ENCODE measurements around the gene DNASE1L1.

Gene DNASE1L1

DNA sequence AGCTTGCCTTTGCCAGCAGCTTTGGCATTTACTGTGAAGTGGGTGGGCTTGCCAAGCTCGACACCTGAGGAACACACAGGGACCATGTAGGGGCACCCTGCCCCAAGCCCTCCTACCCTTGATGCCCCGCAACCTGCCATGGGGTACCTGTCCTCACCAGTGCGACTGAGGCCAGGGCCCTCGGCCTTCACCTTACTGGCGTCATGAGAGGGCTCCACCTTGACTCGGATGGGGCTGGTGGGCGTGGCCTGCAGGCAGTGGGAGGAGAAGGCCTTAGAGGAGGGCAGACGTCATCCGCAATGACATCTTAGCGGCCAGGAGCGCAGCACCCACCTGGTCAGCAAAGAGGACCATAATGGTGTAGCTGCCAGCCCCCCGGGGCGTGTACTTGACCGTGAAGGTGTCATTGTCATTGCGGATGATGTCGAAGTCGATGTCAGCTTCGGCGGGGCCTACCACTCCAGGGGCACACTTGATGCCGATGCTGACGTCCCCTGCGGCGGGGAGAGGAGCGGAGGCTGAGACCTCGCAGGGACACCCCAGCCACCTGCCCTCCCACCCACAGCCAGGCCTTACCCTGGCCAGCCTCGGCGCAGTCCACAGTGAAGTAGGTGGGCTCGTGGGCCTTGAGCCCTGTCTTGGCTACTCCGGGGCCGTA is 46.8 kb downstream of the DNASE1L1 start:
- no peak overlapping the region for H4K91ac ChIP-seq (ENCODE audit: low read depth, low read length, poor library complexity)
- H3K23ac ChIP-seq (ENCODE audit: low read depth, low read length, poor library complexity), result no peak overlapping the region
- no peaks in the 10 kb centered on the region for H3K27me3 ChIP-seq (ENCODE audit: control insufficient read depth in 3 of 3, insufficient read depth in 3 of 3, low read depth in 1 of 3, low read length in 3 of 3)
- H3K4me2 ChIP-seq (ENCODE audit: insufficient read depth, low read length, poor library complexity, severe bottlenecking), result no peak overlapping the region
- H3K36me3 ChIP-seq (replicated peaks in 1 of 2; ENCODE audit: control insufficient read depth in 2 of 2, insufficient read depth in 2 of 2, low read length in 2 of 2), result peaks cover 84 to 97% of the 10 kb centered on the region in 2 donors
- H3K9ac ChIP-seq (ENCODE audit: low read depth, low read length, poor library complexity), result no peak overlapping the region
- H4K8ac ChIP-seq (ENCODE audit: low read depth, low read length), result no peak overlapping the region
- no peak for DNase-seq (ENCODE audit: low spot score)
- H3K4me3 ChIP-seq (ENCODE audit: low read length in 2 of 2), result no peak overlapping the region
- no peak overlapping the region for H2AK5ac ChIP-seq (ENCODE audit: low read depth, low read length)
- no peak overlapping the region for H2AFZ ChIP-seq (ENCODE audit: low read length)
- H3K9me3 ChIP-seq (replicated peaks in 1 of 2; ENCODE audit: control insufficient read depth in 2 of 2, insufficient read depth in 1 of 2, low read depth in 1 of 2, low read length in 2 of 2), result no peaks in the 10 kb centered on the region
- WGBS, 2 donors (ENCODE audit: extremely low coverage in 2 of 2, insufficient read length in 2 of 2, insufficient replicate concordance in 1 of 2), result no CpG with 5 or more reads among the region's 30 CpGs
- peaks cover 39% of the 10 kb centered on the region for H3K79me1 ChIP-seq (ENCODE audit: low read depth, low read length)
- H2BK120ac ChIP-seq (ENCODE audit: low read depth, low read length), result no peak overlapping the region
- no peak overlapping the region for H2BK12ac ChIP-seq (ENCODE audit: low read length)
- H2BK15ac ChIP-seq (ENCODE audit: low read length), result no peak overlapping the region
- no peaks in the 10 kb centered on the region for H3K4me1 ChIP-seq (ENCODE audit: control insufficient read depth in 2 of 2, insufficient read depth in 1 of 2, low read depth in 1 of 2, low read length in 2 of 2)
- no peak overlapping the region for H3K14ac ChIP-seq (ENCODE audit: low read length)
- no peak overlapping the region for H2BK5ac ChIP-seq (ENCODE audit: low read length)
- H3K27ac ChIP-seq (replicated peaks; ENCODE audit: low read length), result no peak overlapping the region
- no peak overlapping the region for H3K18ac ChIP-seq (ENCODE audit: low read length)
- no peak overlapping the region for H3K4ac ChIP-seq (ENCODE audit: low read length)

DNA sequence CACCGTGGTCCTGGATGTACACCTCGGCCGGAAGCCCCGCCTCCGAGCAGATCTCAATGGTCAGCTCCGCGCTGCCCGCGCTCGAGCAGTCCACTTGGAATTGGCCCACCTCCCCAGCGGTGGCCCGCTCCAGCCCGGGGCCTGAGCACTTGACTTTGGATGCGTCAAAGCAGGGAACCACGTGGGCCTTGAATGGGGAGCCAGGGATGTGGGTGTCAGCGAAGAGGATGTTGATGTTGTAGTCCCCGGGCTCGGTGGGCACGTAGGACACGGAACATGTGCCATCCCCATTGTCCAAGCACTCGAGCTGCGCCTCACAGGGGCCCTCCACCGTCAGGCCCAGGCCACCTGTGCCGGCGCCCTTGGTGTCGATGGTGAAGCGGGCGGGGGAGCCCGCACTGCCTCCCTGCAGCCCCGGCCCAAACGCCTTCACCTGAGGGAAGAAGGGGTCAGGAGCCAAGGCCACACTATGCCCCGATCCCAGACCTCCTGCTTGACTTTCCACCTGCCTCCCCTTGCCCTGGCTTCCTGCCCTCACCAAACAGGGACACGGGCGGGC is 48.8 kb downstream of the DNASE1L1 start:
- H2AFZ ChIP-seq (ENCODE audit: low read length), result no peak overlapping the region
- H3K4me2 ChIP-seq (ENCODE audit: insufficient read depth, low read length, poor library complexity, severe bottlenecking), result no peak overlapping the region
- H3K4me3 ChIP-seq (ENCODE audit: low read length in 2 of 2), result no peak overlapping the region
- no peak overlapping the region for H3K18ac ChIP-seq (ENCODE audit: low read length)
- no peak overlapping the region for H2AK5ac ChIP-seq (ENCODE audit: low read depth, low read length)
- DNase-seq (ENCODE audit: low spot score), result no peak
- H3K36me3 ChIP-seq (replicated peaks in 1 of 2; ENCODE audit: control insufficient read depth in 2 of 2, insufficient read depth in 2 of 2, low read length in 2 of 2), result peaks cover 75 to 97% of the 10 kb centered on the region in 2 donors
- no peaks in the 10 kb centered on the region for H3K9me3 ChIP-seq (replicated peaks in 1 of 2; ENCODE audit: control insufficient read depth in 2 of 2, insufficient read depth in 1 of 2, low read depth in 1 of 2, low read length in 2 of 2)
- no peak overlapping the region for H2BK5ac ChIP-seq (ENCODE audit: low read length)
- H3K9ac ChIP-seq (ENCODE audit: low read depth, low read length, poor library complexity), result no peak overlapping the region
- H3K79me1 ChIP-seq (ENCODE audit: low read depth, low read length), result peaks cover 35% of the 10 kb centered on the region
- no peak overlapping the region for H3K27ac ChIP-seq (replicated peaks; ENCODE audit: low read length)
- H2BK15ac ChIP-seq (ENCODE audit: low read length), result no peak overlapping the region
- no peak overlapping the region for H2BK120ac ChIP-seq (ENCODE audit: low read depth, low read length)
- H3K23ac ChIP-seq (ENCODE audit: low read depth, low read length, poor library complexity), result no peak overlapping the region
- H3K14ac ChIP-seq (ENCODE audit: low read length), result no peak overlapping the region
- H3K4ac ChIP-seq (ENCODE audit: low read length), result no peak overlapping the region
- H3K4me1 ChIP-seq (ENCODE audit: control insufficient read depth in 2 of 2, insufficient read depth in 1 of 2, low read depth in 1 of 2, low read length in 2 of 2), result no peaks in the 10 kb centered on the region
- no CpG with 5 or more reads among the region's 34 CpGs for WGBS, 2 donors (ENCODE audit: extremely low coverage in 2 of 2, insufficient read length in 2 of 2, insufficient replicate concordance in 1 of 2)
- H4K8ac ChIP-seq (ENCODE audit: low read depth, low read length), result no peak overlapping the region
- H4K91ac ChIP-seq (ENCODE audit: low read depth, low read length, poor library complexity), result no peak overlapping the region
- H2BK12ac ChIP-seq (ENCODE audit: low read length), result no peak overlapping the region
- H3K27me3 ChIP-seq (ENCODE audit: control insufficient read depth in 3 of 3, insufficient read depth in 3 of 3, low read depth in 1 of 3, low read length in 3 of 3), result no peaks in the 10 kb centered on the region

DNA sequence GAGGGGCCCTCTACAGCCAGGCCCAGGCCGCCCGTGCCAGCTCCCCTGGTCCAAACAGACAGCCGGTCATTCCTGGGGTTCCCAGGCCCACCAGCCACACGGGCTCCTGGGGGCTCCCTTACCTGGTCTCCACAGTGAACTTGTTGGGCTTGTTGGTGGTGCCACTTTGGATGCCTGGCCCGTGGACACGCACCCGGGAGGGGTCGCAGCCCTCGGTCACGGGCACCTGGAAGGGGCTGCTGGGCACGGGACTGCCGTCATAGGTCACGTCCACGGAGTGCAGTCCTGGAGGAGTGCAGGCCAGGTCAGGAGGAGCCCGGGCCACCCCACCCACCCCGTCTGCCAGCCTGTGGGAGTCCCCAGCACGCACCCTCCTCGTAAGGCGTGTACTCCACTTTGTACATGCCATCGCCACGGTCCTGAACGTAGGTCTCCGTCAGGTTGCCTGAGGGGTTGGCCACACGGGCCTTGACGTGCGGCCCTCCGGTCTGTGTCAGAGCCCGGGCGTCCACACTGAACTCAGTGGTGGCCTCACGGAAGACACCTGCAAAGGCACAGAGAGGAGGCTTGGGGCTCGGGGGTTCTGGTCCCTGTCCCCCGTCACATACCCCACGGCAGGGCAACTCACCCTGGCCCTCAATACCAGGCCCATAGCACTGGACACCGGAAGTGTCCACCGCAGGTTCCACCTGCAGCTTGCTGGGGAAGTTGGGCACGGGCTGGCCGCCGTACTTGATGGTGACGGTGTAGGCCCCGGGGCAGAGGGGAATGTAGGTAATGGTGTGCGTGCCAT is 49.5 kb downstream of the DNASE1L1 start:
- peaks cover 75 to 97% of the 10 kb centered on the region in 2 donors for H3K36me3 ChIP-seq (replicated peaks in 1 of 2; ENCODE audit: control insufficient read depth in 2 of 2, insufficient read depth in 2 of 2, low read length in 2 of 2)
- H4K91ac ChIP-seq (ENCODE audit: low read depth, low read length, poor library complexity), result no peak overlapping the region
- no peak overlapping the region for H3K18ac ChIP-seq (ENCODE audit: low read length)
- no peak for DNase-seq (ENCODE audit: low spot score)
- no peak overlapping the region for H3K4ac ChIP-seq (ENCODE audit: low read length)
- H3K4me3 ChIP-seq (ENCODE audit: low read length in 2 of 2), result no peak overlapping the region
- WGBS, 2 donors (ENCODE audit: extremely low coverage in 2 of 2, insufficient read length in 2 of 2, insufficient replicate concordance in 1 of 2), result no CpG with 5 or more reads among the region's 41 CpGs
- no peak overlapping the region for H2BK120ac ChIP-seq (ENCODE audit: low read depth, low read length)
- H2BK15ac ChIP-seq (ENCODE audit: low read length), result no peak overlapping the region
- no peak overlapping the region for H2AK5ac ChIP-seq (ENCODE audit: low read depth, low read length)
- no peak overlapping the region for H3K23ac ChIP-seq (ENCODE audit: low read depth, low read length, poor library complexity)
- no peak overlapping the region for H3K27ac ChIP-seq (replicated peaks; ENCODE audit: low read length)
- no peak overlapping the region for H3K4me2 ChIP-seq (ENCODE audit: insufficient read depth, low read length, poor library complexity, severe bottlenecking)
- peaks cover 32% of the 10 kb centered on the region for H3K79me1 ChIP-seq (ENCODE audit: low read depth, low read length)
- H3K9me3 ChIP-seq (replicated peaks in 1 of 2; ENCODE audit: control insufficient read depth in 2 of 2, insufficient read depth in 1 of 2, low read depth in 1 of 2, low read length in 2 of 2), result no peaks in the 10 kb centered on the region
- H2BK5ac ChIP-seq (ENCODE audit: low read length), result no peak overlapping the region
- no peaks in the 10 kb centered on the region for H3K27me3 ChIP-seq (ENCODE audit: control insufficient read depth in 3 of 3, insufficient read depth in 3 of 3, low read depth in 1 of 3, low read length in 3 of 3)
- no peak overlapping the region for H4K8ac ChIP-seq (ENCODE audit: low read depth, low read length)
- no peaks in the 10 kb centered on the region for H3K4me1 ChIP-seq (ENCODE audit: control insufficient read depth in 2 of 2, insufficient read depth in 1 of 2, low read depth in 1 of 2, low read length in 2 of 2)
- no peak overlapping the region for H3K9ac ChIP-seq (ENCODE audit: low read depth, low read length, poor library complexity)
- no peak overlapping the region for H2AFZ ChIP-seq (ENCODE audit: low read length)
- no peak overlapping the region for H2BK12ac ChIP-seq (ENCODE audit: low read length)
- no peak overlapping the region for H3K14ac ChIP-seq (ENCODE audit: low read length)

DNA sequence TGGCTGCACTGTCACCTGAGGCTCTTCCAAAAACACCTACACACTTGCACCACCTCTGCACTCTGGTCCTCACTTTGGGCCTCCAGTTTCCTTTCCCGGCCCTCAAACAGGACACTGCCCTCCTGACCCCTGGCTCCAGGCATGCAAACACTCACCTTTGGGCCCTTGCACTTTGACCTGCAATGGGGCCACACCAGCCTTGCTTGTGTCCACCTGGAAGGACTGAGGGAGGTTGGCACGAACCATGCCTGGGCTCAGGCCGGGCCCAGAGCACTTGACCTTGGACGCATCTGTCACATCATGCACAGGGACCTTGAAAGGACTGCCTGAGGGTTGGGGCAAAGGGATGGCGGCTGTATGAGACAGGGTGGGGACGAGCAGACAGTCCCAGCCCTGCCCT is 50.2 kb downstream of the DNASE1L1 start:
- peaks cover 72 to 97% of the 10 kb centered on the region in 2 donors for H3K36me3 ChIP-seq (replicated peaks in 1 of 2; ENCODE audit: control insufficient read depth in 2 of 2, insufficient read depth in 2 of 2, low read length in 2 of 2)
- no peak overlapping the region for H2BK15ac ChIP-seq (ENCODE audit: low read length)
- no peak overlapping the region for H4K91ac ChIP-seq (ENCODE audit: low read depth, low read length, poor library complexity)
- no peak overlapping the region for H3K9ac ChIP-seq (ENCODE audit: low read depth, low read length, poor library complexity)
- H3K4me1 ChIP-seq (ENCODE audit: control insufficient read depth in 2 of 2, insufficient read depth in 1 of 2, low read depth in 1 of 2, low read length in 2 of 2), result no peaks in the 10 kb centered on the region
- peaks cover 29% of the 10 kb centered on the region for H3K79me1 ChIP-seq (ENCODE audit: low read depth, low read length)
- H3K18ac ChIP-seq (ENCODE audit: low read length), result no peak overlapping the region
- no peak overlapping the region for H3K23ac ChIP-seq (ENCODE audit: low read depth, low read length, poor library complexity)
- H3K9me3 ChIP-seq (replicated peaks in 1 of 2; ENCODE audit: control insufficient read depth in 2 of 2, insufficient read depth in 1 of 2, low read depth in 1 of 2, low read length in 2 of 2), result no peaks in the 10 kb centered on the region
- no CpG with 5 or more reads among the region's 6 CpGs for WGBS, 2 donors (ENCODE audit: extremely low coverage in 2 of 2, insufficient read length in 2 of 2, insufficient replicate concordance in 1 of 2)
- no peak overlapping the region for H2BK5ac ChIP-seq (ENCODE audit: low read length)
- H3K27ac ChIP-seq (replicated peaks; ENCODE audit: low read length), result no peak overlapping the region
- peaks cover 0 to 2% (median 0%) of the 10 kb centered on the region in 3 experiments for H3K27me3 ChIP-seq (ENCODE audit: control insufficient read depth in 3 of 3, insufficient read depth in 3 of 3, low read depth in 1 of 3, low read length in 3 of 3)
- no peak overlapping the region for H2BK12ac ChIP-seq (ENCODE audit: low read length)
- no peak overlapping the region for H4K8ac ChIP-seq (ENCODE audit: low read depth, low read length)
- no peak for DNase-seq (ENCODE audit: low spot score)
- H2AFZ ChIP-seq (ENCODE audit: low read length), result no peak overlapping the region
- no peak overlapping the region for H3K14ac ChIP-seq (ENCODE audit: low read length)
- no peak overlapping the region for H2AK5ac ChIP-seq (ENCODE audit: low read depth, low read length)
- no peak overlapping the region for H3K4ac ChIP-seq (ENCODE audit: low read length)
- no peak overlapping the region for H2BK120ac ChIP-seq (ENCODE audit: low read depth, low read length)
- no peak overlapping the region for H3K4me3 ChIP-seq (ENCODE audit: low read length in 2 of 2)
- H3K4me2 ChIP-seq (ENCODE audit: insufficient read depth, low read length, poor library complexity, severe bottlenecking), result no peak overlapping the region
